CD4-positive, alpha-beta T cell treated with Interleukin-21 for 1 hour (primary cell): ENCODE results near the gene ELFN2.
A peak's percentile ranks its signal among the peaks of the same experiment; 100 is the strongest.

Experiments used
- DNase-seq: peaks from one replicate; pipeline ENCODE4 v3.0.0-alpha.2; 2020

ELFN2 gene

DNA sequence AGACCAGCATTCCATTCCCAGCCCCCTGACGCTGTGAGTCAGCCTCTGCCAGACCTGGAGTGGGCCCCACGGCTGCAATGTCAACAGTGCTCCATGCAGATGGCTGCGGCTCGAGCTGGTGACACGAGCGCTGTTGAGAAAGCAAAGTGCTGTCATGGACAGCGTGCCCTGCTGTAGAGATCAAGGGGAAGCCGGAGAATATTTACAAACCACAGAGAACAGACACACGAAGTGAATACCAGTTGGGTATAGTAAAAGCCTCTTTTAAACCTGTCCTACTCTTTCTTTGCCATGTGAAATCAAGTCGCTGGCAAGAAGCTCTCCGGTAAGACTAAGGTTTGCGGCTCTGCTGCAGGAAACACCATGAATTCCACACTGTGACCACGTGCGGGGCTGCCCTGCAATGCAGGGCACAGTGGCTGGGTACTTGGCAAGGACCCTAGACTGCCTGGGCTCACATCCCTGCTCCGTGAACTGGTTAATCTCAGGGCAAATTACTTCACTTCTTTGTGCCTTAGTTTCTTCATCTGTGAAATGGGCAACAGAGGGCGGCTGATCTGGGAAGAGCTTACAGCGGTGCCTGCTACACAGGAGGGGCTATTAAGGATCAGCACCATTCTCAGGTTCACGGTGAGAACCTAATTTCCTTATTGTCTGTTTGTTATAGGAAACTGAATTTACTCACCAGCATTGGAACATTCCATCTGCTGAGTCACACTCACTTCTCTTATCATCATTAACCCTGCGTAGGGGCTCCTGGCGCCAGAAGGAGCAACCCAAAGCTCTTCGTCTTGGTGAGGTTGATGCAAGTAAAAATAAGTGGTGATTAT, 27.8 kb upstream of the ELFN2 start:
- DNase-seq = no peak

- no peak for DNase-seq
These were observed 26.4 kb upstream of the ELFN2 start for GRCh38 chr22:37453696-37454095.

DNA sequence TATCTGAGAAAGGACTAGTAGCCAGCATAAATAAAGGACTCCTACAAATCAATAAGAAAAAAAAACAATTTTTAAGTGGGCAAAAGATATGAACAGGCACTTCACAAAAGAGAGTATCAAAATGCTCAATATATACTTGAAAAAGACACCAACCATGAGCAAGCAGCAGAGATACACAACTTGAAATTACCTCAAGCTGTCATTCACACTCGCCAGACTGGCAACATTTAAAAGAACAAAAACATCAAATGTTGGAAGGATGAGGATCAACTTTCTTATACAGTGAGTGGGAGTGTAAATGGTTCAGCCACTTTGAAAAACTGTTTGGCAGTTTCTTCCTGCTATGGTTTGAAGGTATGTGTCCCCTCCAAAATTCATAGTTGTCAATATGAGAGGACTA, 23.9 kb upstream of the ELFN2 start:
- DNase-seq = no peak

- no peak for DNase-seq
These were observed 22.2 kb upstream of the ELFN2 start for GRCh38 chr22:37449331-37450001.

GRCh38 chr22:37448516-37449127, 21.3 kb upstream of the ELFN2 start:
- DNase-seq = no peak

GRCh38 chr22:37445501-37445900, 18.2 kb upstream of the ELFN2 start:
- no peak for DNase-seq

- no peak for DNase-seq
These were observed 16.7 kb upstream of the ELFN2 start for GRCh38 chr22:37443977-37444376.

- no peak for DNase-seq
These were observed 15.8 kb upstream of the ELFN2 start for GRCh38 chr22:37443086-37443485.

- no peak for DNase-seq
These were observed 15.3 kb upstream of the ELFN2 start for GRCh38 chr22:37442537-37442936.

DNA sequence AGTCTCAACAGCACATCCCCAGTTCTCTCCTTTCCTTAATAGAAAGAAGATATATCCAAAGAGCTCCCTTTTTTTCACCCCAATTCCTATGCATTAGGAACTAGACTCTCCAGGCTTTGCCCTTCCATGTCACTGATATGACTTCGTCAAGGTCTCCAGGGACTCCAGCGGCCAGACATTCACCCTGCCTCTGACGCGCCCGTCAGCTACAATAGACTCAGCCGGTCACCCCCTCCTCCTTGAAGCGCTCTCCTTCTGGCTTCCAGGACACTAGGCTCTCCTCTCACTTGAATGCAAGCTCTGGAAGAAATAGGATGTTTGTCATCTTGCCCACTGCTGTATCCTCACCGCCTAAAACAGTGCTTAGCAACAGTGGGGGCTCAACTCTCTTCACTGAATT, 14.9 kb upstream of the ELFN2 start:
- no peak for DNase-seq

- DNase-seq = no peak
These were observed 13.6 kb upstream of the ELFN2 start for GRCh38 chr22:37440875-37441274.

- DNase-seq = no peak
These were observed 12.1 kb upstream of the ELFN2 start for GRCh38 chr22:37439347-37439746.

DNA sequence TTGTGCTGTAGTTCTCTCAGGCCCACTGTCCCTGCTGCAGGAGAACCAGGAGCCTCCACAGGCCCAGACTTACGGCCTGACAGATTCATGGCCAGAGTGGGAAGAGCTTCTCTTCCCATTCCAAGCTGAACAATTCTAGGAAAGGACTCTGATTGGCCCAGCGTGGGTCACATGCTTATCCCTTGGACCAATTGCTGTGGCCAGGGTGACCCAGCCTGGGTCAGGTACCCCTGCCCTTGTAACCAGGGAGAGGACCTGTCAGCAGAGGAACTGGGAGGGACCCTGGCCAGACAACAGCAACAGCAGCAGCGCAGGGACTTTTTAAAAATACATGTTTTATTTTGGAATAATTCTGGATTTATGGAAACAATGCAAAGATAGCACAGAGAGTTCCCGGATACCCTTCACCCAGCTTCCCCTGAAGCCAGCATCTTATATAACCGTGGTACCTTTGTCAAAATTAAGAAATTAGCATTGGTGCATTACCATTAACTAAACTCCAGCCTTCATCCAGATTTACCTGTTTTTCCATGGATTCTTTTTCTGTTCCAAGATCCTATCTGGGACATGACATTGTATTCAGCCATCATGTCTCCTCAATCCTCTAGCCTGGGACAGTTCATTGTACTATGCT, 8.8 kb upstream of the ELFN2 start:
- DNase-seq = no peak

DNA sequence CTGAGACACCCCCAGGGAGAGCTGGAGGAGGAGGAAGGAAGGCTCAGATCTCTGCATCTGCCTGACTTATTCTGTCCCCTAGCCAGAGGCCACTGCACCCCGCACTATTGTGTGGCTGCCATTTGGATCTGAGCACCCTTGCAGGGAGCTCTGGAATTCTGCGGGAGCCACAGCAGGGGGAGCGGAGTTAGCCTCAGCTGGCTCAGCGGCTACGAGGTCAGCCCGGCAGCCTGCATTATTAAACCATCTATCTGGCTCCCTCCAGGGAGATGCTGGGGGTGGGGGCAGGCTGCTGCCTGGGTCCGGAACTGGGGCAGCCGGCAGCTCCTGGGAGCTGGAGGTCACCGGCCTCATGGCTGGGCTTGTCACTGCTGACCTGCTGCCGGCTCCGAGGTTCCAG, 6.5 kb upstream of the ELFN2 start:
- no peak for DNase-seq

DNA sequence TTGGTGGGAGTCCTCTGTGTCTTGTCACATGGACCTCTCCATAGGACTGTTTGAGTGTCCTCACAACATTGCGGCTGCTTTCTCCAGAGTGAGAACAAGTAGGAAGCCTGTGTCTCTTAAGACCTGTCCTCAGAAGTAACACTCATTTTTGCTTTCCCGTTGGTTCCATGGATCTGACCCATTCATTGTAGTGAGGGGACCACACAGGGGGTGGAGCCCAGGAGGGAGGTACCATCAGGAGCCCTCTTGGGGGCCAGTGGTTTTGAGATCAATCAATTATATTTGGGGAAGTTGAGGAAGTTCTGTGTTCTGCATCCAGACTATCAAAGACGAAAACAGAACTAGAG, 5.4 kb upstream of the ELFN2 start:
- no peak for DNase-seq

DNA sequence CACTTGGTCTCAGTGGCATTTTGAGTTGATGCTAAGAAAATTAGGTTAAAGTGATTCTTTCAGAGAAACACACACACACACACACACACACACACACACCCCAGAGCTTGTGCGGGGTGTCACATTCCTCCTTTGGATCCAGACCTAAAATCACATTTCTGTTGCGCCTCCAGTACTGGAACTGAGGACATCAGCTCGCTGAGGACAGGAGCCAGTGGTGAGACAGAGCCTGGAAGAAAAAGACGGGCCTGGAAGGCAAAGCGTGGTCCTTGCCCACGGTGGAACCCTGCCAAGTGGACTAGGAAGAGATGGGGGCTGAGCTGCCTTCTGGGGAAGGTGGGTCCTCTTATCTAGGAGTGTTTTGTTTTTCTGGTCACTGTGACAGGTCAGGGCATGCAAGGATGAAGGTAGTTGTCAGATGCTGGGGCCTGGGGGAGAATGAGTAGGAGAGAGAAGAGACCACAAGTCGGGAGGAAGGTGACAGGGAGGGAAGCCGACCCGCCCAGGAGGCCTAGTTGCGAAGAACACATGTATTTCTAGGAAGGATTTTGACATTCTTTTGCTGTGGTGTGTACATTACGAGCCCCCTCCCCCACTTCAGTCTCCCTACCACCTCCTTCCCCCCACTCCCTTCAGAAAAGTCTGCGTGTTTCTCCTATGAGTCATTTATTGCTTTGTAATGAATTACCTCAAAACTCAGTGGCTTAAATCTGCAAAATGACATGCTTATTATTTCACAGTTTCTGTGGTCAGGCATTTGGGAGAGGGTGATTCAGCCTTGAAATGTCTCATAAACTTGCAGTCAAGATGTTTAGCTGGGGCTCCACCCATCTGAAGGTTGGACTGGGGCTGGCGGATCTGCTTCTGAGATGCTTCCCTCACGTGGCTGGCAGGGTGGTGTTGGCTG, 4.8 kb upstream of the ELFN2 start:
- no peak for DNase-seq

DNA sequence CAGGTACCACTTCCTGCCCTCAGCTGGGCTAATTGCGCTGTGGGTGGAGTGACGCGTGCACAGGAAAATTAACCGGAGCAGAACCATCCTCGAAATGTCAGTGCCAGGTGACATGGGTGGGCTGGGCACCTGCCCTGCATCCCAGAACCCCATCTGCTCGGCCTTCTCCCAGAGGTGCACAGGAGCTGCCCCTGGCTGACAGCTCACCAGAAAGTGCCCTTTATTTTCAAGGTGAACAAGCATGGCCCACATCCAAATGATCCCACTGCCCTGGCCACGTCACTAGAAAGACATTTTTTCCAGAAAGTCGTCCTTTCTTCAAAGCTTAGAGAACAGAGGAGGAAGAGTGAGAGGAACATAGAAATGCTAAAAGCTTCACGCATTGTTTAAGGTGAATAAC, 4.1 kb upstream of the ELFN2 start:
- DNase-seq = no peak

DNA sequence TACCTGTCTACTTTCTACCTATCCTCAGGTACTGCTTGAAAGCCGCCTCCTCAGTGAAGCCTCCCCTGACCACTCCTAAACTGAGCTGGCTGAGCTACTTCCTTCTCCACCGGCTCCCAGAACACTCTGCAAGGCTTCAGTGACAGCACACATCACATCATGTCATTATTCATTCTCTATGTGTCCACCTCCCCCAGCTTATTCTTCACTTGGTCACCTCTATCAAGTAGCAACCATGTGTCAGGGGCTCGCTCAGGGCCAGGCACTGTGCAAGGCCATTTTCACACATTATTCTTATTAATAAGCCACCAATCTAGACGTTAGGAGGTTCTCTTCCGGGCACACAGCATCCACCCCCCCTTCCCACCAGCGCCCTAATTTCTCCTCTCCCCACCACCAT, 3.7 kb upstream of the ELFN2 start:
- DNase-seq = no peak

- peak; percentile 59 for DNase-seq
These were observed 1.6 kb upstream of the ELFN2 start for GRCh38 chr22:37428649-37429586.

- no peak for DNase-seq
These were observed 694 bp upstream of the ELFN2 start for GRCh38 chr22:37427711-37428635.
